Keratinocyte (primary cell): ENCODE measurements around the gene PPM1H.

Source experiments
- EZH2 ChIP-seq: IDR thresholded peaks from one replicate; pipeline ENCODE4 v1.6.1; 2012; ENCODE audit warnings: inconsistent platforms, mild to moderate bottlenecking, low read length, moderate library complexity
- TF ChIP-seq, protein P1 (sequence below), 3 experiments: IDR thresholded peaks in 1 of 3; conservative IDR thresholded peaks in 1 of 3; optimal IDR thresholded peaks in 1 of 3; 2 replicates in 2 of 3; 3 replicates in 1 of 3; pipeline versions ENCODE3 to v1.5.1; 2011; ENCODE audit warnings: low read length in 3 of 3, mild to moderate bottlenecking in 3 of 3, moderate library complexity in 2 of 3, control low read depth in 1 of 3, inconsistent platforms in 1 of 3; ENCODE audit not compliant: insufficient read depth in 2 of 3; ENCODE audit errors: extremely low read depth in 1 of 3

DNA sequence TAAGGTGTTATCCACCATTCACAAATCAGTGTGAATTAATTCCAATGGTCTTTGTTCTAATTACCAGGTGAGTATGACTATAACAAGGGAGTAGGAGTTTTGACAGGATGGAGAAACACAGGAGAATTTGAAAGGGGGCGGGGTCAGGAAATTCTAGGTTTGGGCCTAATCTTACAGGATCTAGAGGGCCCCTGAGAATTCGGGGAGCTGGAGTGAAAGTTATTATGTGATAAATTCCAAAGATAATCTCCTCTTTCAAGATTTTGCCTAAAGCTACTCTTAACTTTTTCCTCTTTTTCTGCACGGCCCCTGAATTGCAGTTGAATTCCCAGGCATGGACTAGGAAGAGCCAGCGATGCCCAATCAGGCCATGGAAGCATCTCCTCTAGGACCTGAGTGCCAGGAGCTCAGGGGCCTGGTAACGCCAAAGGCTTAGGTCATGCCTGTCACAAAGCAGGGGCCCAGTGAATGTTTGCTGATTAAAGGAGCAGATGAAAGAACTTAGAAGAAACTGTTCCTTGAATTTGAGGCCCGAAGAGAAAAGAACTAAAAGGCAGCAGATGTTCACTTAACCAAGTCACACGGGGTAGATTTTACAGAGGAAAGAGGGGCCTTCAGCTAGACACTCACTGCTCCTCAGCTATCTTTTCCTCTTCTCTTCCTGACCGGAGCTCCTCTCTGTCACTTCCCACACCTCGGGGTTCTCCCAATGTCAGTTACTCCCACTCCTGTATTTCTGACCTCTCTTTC lies 195.5 kb downstream of the PPM1H start:
- TF ChIP-seq EZH2 = no peak
- TF ChIP-seq, protein P1, sequence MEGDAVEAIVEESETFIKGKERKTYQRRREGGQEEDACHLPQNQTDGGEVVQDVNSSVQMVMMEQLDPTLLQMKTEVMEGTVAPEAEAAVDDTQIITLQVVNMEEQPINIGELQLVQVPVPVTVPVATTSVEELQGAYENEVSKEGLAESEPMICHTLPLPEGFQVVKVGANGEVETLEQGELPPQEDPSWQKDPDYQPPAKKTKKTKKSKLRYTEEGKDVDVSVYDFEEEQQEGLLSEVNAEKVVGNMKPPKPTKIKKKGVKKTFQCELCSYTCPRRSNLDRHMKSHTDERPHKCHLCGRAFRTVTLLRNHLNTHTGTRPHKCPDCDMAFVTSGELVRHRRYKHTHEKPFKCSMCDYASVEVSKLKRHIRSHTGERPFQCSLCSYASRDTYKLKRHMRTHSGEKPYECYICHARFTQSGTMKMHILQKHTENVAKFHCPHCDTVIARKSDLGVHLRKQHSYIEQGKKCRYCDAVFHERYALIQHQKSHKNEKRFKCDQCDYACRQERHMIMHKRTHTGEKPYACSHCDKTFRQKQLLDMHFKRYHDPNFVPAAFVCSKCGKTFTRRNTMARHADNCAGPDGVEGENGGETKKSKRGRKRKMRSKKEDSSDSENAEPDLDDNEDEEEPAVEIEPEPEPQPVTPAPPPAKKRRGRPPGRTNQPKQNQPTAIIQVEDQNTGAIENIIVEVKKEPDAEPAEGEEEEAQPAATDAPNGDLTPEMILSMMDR (optimal IDR thresholded peaks at IDR 0.05 in 1 of 3, IDR thresholded peaks at IDR 0.05 in 1 of 3, conservative IDR thresholded peaks at IDR 0.05 in 1 of 3; ENCODE audit: extremely low read depth in 1 of 3, insufficient read depth in 2 of 3, low read length in 3 of 3) = no peak
